Measurements from ENCODE around the gene COLEC11. TPM values are rescaled to one million over a fixed set of nuclear protein-coding genes. Genes with fewer than 3 reads are reported as not detected.
"Not testable (repeated sequence)": the region's sequence is repeated elsewhere in the genome, so short reads cannot be mapped to it uniquely, and the experiment has no call there.

Gene COLEC11
- total RNA-seq, 1 donor from 2014 or later: not detected

GRCh38 chr2:3612639-3613523 is 18.0 kb downstream of the COLEC11 start:
- peaks cover 1% of the 10 kb centered on the region for H3K27me3 Mint-ChIP-seq (ENCODE audit: insufficient read depth)
- H3K4me3 Mint-ChIP-seq: no peak overlapping the region
- intact Hi-C loops (cut with micrococcal nuclease): no loop called here
- no peak overlapping the region for H3K27ac Mint-ChIP-seq
- peaks cover 9% of the 10 kb centered on the region for H3K9me3 Mint-ChIP-seq
- H3K4me1 Mint-ChIP-seq (ENCODE audit: low read depth): no peaks in the 10 kb centered on the region
- no peak for DNase-seq (ENCODE audit: low spot score)
- H3K36me3 Mint-ChIP-seq (ENCODE audit: low read depth): no peaks in the 10 kb centered on the region

DNA sequence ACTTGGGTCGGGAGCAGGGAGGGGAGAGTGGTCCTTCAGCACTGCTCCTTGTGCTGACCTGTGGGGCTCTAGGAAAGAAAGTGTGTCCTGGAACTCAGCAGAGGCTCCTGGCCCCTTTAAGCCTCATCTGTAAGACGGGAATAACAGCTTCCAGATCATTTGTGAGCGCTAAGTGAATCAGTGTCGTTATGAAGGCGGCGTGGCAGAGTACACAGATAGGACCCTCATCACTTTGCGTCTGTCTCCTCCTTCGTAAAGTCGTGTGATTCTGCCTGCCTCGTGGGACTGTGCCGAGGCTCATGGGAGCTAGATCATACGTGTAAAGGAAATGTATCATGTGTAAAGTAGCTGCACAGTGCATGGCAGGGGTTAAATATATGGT is 18.6 kb downstream of the COLEC11 start:
- peaks cover 1% of the 10 kb centered on the region for H3K27me3 Mint-ChIP-seq (ENCODE audit: insufficient read depth)
- no peaks in the 10 kb centered on the region for H3K4me1 Mint-ChIP-seq (ENCODE audit: low read depth)
- no peak for DNase-seq (ENCODE audit: low spot score)
- intact Hi-C loops (cut with micrococcal nuclease): no loop called here
- H3K4me3 Mint-ChIP-seq: no peak overlapping the region
- no peaks in the 10 kb centered on the region for H3K36me3 Mint-ChIP-seq (ENCODE audit: low read depth)
- peaks cover 9% of the 10 kb centered on the region for H3K9me3 Mint-ChIP-seq
- no peak overlapping the region for H3K27ac Mint-ChIP-seq

DNA sequence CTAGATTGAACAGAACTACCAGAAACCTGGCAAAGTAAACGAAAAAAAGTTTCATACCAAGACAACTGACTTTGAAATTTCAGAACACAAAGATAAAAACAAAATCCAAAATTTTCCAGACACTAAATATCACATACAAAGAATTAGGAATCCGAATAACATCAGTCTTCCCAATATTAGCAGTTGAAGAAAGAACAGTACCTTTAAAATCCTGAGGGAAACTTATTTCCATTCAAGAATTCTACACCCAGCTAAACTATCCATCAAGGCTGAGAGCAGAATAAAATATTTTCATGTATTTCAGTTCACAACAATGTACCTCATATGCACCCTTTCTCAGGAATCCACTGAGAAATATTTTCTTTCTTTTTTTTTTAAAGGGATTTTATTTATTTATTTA is 19.8 kb downstream of the COLEC11 start:
- intact Hi-C loops (cut with micrococcal nuclease); H3K27ac Mint-ChIP-seq; H3K4me3 Mint-ChIP-seq; H3K9me3 Mint-ChIP-seq; H3K4me1 Mint-ChIP-seq (ENCODE audit: low read depth); H3K27me3 Mint-ChIP-seq (ENCODE audit: insufficient read depth); H3K36me3 Mint-ChIP-seq (ENCODE audit: low read depth); DNase-seq (ENCODE audit: low spot score): not testable (repeated sequence)

DNA sequence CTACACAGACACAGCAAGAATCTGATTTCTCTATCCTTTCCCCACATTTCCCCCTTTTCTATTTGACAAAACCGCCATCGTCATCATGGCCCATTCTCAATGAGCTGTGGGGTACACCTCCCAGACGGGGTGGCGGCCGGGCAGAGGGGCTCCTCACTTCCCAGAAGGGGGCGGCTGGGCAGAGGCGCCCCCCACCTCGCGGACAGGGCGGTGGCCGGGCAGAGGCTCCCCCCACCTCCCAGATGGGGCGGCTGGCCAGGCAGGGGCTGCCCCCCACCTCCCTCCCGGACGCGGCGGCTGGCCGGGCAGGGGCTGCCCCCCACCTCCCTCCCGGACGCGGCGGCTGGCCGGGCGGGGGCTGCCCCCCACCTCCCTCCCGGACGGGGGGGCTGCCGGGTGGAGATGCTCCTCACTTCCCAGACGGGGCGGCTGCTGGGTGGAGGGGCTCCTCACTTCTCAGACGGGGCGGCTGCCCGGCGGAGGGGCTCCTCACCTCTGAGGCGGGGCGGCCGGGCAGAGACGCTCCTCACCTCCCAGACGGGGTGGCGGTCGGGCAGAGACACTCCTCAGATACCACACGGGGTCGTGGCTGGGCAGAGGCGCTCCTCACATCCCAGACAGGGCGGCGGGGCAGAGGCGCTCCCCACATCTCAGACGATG is 20.8 kb downstream of the COLEC11 start:
- DNase-seq (ENCODE audit: low spot score); H3K4me1 Mint-ChIP-seq (ENCODE audit: low read depth): not testable (repeated sequence)

GRCh38 chr2:3616435-3617197 is 21.7 kb downstream of the COLEC11 start:
- H3K27me3 Mint-ChIP-seq (ENCODE audit: insufficient read depth); intact Hi-C loops (cut with micrococcal nuclease); H3K4me3 Mint-ChIP-seq; H3K9me3 Mint-ChIP-seq; H3K4me1 Mint-ChIP-seq (ENCODE audit: low read depth); DNase-seq (ENCODE audit: low spot score); H3K27ac Mint-ChIP-seq; H3K36me3 Mint-ChIP-seq (ENCODE audit: low read depth): not testable (repeated sequence)

More for the DNA sequence above, 20.8 kb downstream of the COLEC11 start:
- H3K4me3 Mint-ChIP-seq; H3K9me3 Mint-ChIP-seq; H3K36me3 Mint-ChIP-seq (ENCODE audit: low read depth); H3K27ac Mint-ChIP-seq; intact Hi-C loops (cut with micrococcal nuclease); H3K27me3 Mint-ChIP-seq (ENCODE audit: insufficient read depth): not testable (repeated sequence)

DNA sequence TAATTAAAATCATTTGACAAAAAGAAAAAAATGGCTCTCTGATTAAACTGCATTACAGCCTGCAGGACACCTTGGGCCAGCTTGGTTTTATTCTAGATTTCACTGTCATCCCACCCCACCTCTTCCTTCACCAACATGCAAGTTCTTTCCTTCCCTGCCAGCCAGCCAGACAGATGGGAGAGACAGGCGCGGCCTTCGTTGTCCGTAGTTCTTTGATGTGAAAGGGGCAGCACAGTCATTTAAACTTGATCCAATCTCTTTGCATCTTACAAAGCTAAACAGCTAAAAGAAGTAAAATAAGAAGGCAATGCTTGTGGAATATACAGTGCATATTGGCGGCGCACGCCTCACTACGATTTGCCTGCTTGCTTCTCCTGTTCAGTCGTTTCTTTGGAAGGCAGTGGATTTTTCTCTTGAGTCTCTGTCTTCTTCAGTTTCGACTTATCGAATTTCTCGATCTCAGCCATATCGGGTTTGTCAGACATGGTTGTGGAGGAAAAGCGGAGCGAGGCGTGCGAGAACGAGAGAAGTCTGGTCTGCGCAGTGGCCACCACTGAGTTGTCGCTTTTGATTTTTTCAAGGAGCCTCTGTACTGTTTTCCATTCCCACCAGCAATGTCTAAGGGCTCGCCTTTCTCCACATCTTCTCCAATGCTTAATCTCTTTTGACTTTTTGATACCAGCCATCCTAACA is 22.4 kb downstream of the COLEC11 start:
- peaks cover 9% of the 10 kb centered on the region for H3K9me3 Mint-ChIP-seq

GRCh38 chr2:3618367-3618766 is 23.5 kb downstream of the COLEC11 start:
- H3K9me3 Mint-ChIP-seq: peaks cover 9% of the 10 kb centered on the region
- no peak overlapping the region for H3K27ac Mint-ChIP-seq
- H3K27me3 Mint-ChIP-seq (ENCODE audit: insufficient read depth): peaks cover 6% of the 10 kb centered on the region
- no peak overlapping the region for H3K4me3 Mint-ChIP-seq
- no peak for DNase-seq (ENCODE audit: low spot score)
- H3K36me3 Mint-ChIP-seq (ENCODE audit: low read depth): no peaks in the 10 kb centered on the region
- no peaks in the 10 kb centered on the region for H3K4me1 Mint-ChIP-seq (ENCODE audit: low read depth)
- intact Hi-C loops (cut with micrococcal nuclease): no loop called here

More for the DNA sequence above, 22.4 kb downstream of the COLEC11 start:
- no peaks in the 10 kb centered on the region for H3K4me1 Mint-ChIP-seq (ENCODE audit: low read depth)
- H3K36me3 Mint-ChIP-seq (ENCODE audit: low read depth): no peaks in the 10 kb centered on the region
- H3K27ac Mint-ChIP-seq: no peak overlapping the region
- DNase-seq (ENCODE audit: low spot score): no peak
- H3K4me3 Mint-ChIP-seq: no peak overlapping the region
- peaks cover 6% of the 10 kb centered on the region for H3K27me3 Mint-ChIP-seq (ENCODE audit: insufficient read depth)
- intact Hi-C loops (cut with micrococcal nuclease): no loop called here

DNA sequence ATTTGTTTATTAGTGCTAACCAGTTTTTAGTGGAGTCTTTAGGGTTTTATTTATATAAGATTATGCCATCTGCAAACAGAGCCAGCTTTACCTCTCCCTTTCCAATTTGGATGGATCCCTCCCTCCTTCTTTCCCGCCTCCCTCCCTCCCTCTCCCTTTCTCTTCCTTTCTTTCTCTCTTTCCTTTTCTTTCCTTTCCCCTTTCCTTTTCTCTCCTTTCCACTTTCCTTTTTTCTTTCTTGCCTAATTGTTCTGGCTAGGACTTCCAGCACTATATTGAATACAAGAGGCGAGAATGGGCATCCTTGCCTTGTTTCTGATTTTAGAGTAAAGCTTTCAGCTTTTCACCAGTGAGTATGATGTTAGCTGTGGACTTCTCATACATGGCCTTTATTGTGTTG is 24.1 kb downstream of the COLEC11 start:
- Mint-ChIP-seq H3K4me3 (no peak overlapping the region), H3K9me3 (peaks cover 6% of the 10 kb centered on the region), H3K36me3 (ENCODE audit: low read depth) (no peaks in the 10 kb centered on the region), H3K27ac (no peak overlapping the region), H3K4me1 (ENCODE audit: low read depth) (no peaks in the 10 kb centered on the region), H3K27me3 (ENCODE audit: insufficient read depth) (peaks cover 6% of the 10 kb centered on the region)
- intact Hi-C loops (cut with micrococcal nuclease): no loop called here
- no peak for DNase-seq (ENCODE audit: low spot score)

DNA sequence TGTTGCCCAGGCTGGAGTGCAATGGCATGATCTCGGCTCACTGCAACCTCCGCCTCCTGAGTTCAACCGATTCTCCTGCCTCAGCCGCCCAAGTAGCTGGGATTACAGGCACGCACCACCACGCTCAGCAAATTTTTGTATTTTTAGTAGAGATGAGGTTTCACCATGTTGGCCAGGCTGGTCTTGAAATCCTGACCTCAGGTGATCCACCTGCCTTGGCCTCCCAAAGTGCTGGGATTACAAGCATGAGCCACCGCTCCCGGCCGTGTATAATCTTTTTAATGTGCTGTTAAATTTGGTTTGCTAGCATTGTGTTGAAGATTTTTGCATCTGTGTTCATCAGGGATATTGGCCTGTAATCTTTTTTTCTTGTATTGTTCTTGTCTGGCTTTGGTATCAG is 24.7 kb downstream of the COLEC11 start:
- H3K9me3 Mint-ChIP-seq; intact Hi-C loops (cut with micrococcal nuclease); H3K4me1 Mint-ChIP-seq (ENCODE audit: low read depth); H3K4me3 Mint-ChIP-seq; H3K36me3 Mint-ChIP-seq (ENCODE audit: low read depth); DNase-seq (ENCODE audit: low spot score); H3K27me3 Mint-ChIP-seq (ENCODE audit: insufficient read depth); H3K27ac Mint-ChIP-seq: not testable (repeated sequence)

- DNase-seq (ENCODE audit: low spot score): no peak
- H3K4me1 Mint-ChIP-seq (ENCODE audit: low read depth): no peaks in the 10 kb centered on the region
- intact Hi-C loops (cut with micrococcal nuclease): no loop called here
Measured at GRCh38 chr2:3620834-3621233, 25.9 kb downstream of the COLEC11 start.

GRCh38 chr2:3622967-3623366 is 28.1 kb downstream of the COLEC11 start:
- no peak for DNase-seq (ENCODE audit: low spot score)
- H3K9me3 Mint-ChIP-seq: no peaks in the 10 kb centered on the region
- H3K27ac Mint-ChIP-seq: no peak overlapping the region
- no peaks in the 10 kb centered on the region for H3K4me1 Mint-ChIP-seq (ENCODE audit: low read depth)
- no peak overlapping the region for H3K4me3 Mint-ChIP-seq
- no peaks in the 10 kb centered on the region for H3K36me3 Mint-ChIP-seq (ENCODE audit: low read depth)
- peaks cover 11% of the 10 kb centered on the region for H3K27me3 Mint-ChIP-seq (ENCODE audit: insufficient read depth)
- intact Hi-C loops (cut with micrococcal nuclease): no loop called here

More at GRCh38 chr2:3620834-3621233, 25.9 kb downstream of the COLEC11 start:
- Mint-ChIP-seq H3K9me3 (peaks cover 6% of the 10 kb centered on the region), H3K27me3 (ENCODE audit: insufficient read depth) (peaks cover 9% of the 10 kb centered on the region), H3K27ac (no peak overlapping the region), H3K4me3 (no peak overlapping the region), H3K36me3 (ENCODE audit: low read depth) (no peaks in the 10 kb centered on the region)

- peaks cover 9% of the 10 kb centered on the region for H3K27me3 Mint-ChIP-seq (ENCODE audit: insufficient read depth)
- H3K4me3 Mint-ChIP-seq: no peak overlapping the region
- H3K36me3 Mint-ChIP-seq (ENCODE audit: low read depth): no peaks in the 10 kb centered on the region
- H3K27ac Mint-ChIP-seq: no peak overlapping the region
- H3K9me3 Mint-ChIP-seq: no peaks in the 10 kb centered on the region
- no peaks in the 10 kb centered on the region for H3K4me1 Mint-ChIP-seq (ENCODE audit: low read depth)
- intact Hi-C loops (cut with micrococcal nuclease): no loop called here
- DNase-seq (ENCODE audit: low spot score): no peak
Measured at GRCh38 chr2:3624059-3624794, 29.3 kb downstream of the COLEC11 start.

Measured in activated T-helper 1 cell treated with anti-CD3 and anti-CD28 coated beads, Interleukin-12 subunit alpha, Interleukin-12 subunit beta, Interleukin-2, Interleukin-4 antibody, amounts not matched to agents 30 ng/mL and 10 ng/mL and 1 ng/mL, durations not matched to agents 14 hours and 24 hours and 36 hours (primary cell).